Measurements from ENCODE around the gene HS3ST5. TPM values are rescaled to one million over a fixed set of nuclear protein-coding genes. Genes with fewer than 3 reads are reported as not detected.
"Not testable (repeated sequence)": the region's sequence is repeated elsewhere in the genome, so short reads cannot be mapped to it uniquely, and the experiment has no call there.

HS3ST5 gene
- total and polyA plus RNA-seq, 2 donors (not counting 1 experiment from before 2014, with no cell fraction given): under 0.01 TPM; not detected in 1

- Histone ChIP-seq H4K20me1 (ENCODE audit: control insufficient read depth, extremely low read depth, insufficient read depth, low read length) (no peaks in the 10 kb centered on the region), H3K9me3 (ENCODE audit: control insufficient read depth, insufficient read depth, low read depth, low read length) (no peaks in the 10 kb centered on the region), H3K27ac (ENCODE audit: insufficient read depth, low read length) (no peak overlapping the region), H3K79me2 (ENCODE audit: control insufficient read depth, insufficient read depth, low read length) (no peaks in the 10 kb centered on the region), H3K27me3 (ENCODE audit: control insufficient read depth, insufficient read depth, low read length) (no peaks in the 10 kb centered on the region), H3K36me3 (ENCODE audit: control insufficient read depth, insufficient read depth, low read length) (no peaks in the 10 kb centered on the region), H3K4me2 (ENCODE audit: extremely low read depth, insufficient read depth, low read length) (no peak overlapping the region), H3K4me1 (ENCODE audit: control insufficient read depth, extremely low read depth, insufficient read depth, low read length) (no peaks in the 10 kb centered on the region), H3K9ac (ENCODE audit: insufficient read depth, low read length) (no peak overlapping the region), H3K4me3 (replicated peaks in 1 of 4; ENCODE audit: control extremely low read depth in 1 of 4, insufficient read depth in 1 of 4, low read depth in 3 of 4, low read length in 4 of 4) (no peak overlapping the region), H2AFZ (ENCODE audit: low read length) (no peak overlapping the region)
- TF ChIP-seq CTCF (conservative IDR thresholded peaks at IDR 0.05 in 1 of 2, IDR thresholded peaks at IDR 0.05 in 1 of 2; ENCODE audit: low read depth in 1 of 2, low read length in 2 of 2) (no peak), EZH2 (IDR thresholded peaks at IDR 0.05; ENCODE audit: low read length, missing control alignments) (no peak)
- peak in 1 of 2 donors; percentile 7 for DNase-seq (ENCODE audit: low read depth in 2 of 2)
These were observed 124.1 kb downstream of the HS3ST5 start for GRCh38 chr6:114218437-114219340.

- not testable (repeated sequence) for H4K20me1 ChIP-seq (ENCODE audit: control insufficient read depth, extremely low read depth, insufficient read depth, low read length); H2AFZ ChIP-seq (ENCODE audit: low read length); H3K4me1 ChIP-seq (ENCODE audit: control insufficient read depth, extremely low read depth, insufficient read depth, low read length); H3K79me2 ChIP-seq (ENCODE audit: control insufficient read depth, insufficient read depth, low read length); H3K27me3 ChIP-seq (ENCODE audit: control insufficient read depth, insufficient read depth, low read length); H3K9me3 ChIP-seq (ENCODE audit: control insufficient read depth, insufficient read depth, low read depth, low read length); H3K4me2 ChIP-seq (ENCODE audit: extremely low read depth, insufficient read depth, low read length); H3K4me3 ChIP-seq (replicated peaks in 1 of 4; ENCODE audit: control extremely low read depth in 1 of 4, insufficient read depth in 1 of 4, low read depth in 3 of 4, low read length in 4 of 4); H3K27ac ChIP-seq (ENCODE audit: insufficient read depth, low read length); H3K9ac ChIP-seq (ENCODE audit: insufficient read depth, low read length); DNase-seq (ENCODE audit: low read depth in 2 of 2); H3K36me3 ChIP-seq (ENCODE audit: control insufficient read depth, insufficient read depth, low read length)
These were observed 124.8 kb downstream of the HS3ST5 start for GRCh38 chr6:114217996-114218395.

GRCh38 chr6:114216789-114217467 lies 125.9 kb downstream of the HS3ST5 start:
- H3K9me3 ChIP-seq (ENCODE audit: control insufficient read depth, insufficient read depth, low read depth, low read length): no peaks in the 10 kb centered on the region
- no peaks in the 10 kb centered on the region for H3K4me1 ChIP-seq (ENCODE audit: control insufficient read depth, extremely low read depth, insufficient read depth, low read length)
- H3K4me3 ChIP-seq (replicated peaks in 1 of 4; ENCODE audit: control extremely low read depth in 1 of 4, insufficient read depth in 1 of 4, low read depth in 3 of 4, low read length in 4 of 4): no peak overlapping the region
- TF ChIP-seq CTCF (conservative IDR thresholded peaks at IDR 0.05 in 1 of 2, IDR thresholded peaks at IDR 0.05 in 1 of 2; ENCODE audit: low read depth in 1 of 2, low read length in 2 of 2): no peak
- no peak for TF ChIP-seq EZH2 (IDR thresholded peaks at IDR 0.05; ENCODE audit: low read length, missing control alignments)
- no peaks in the 10 kb centered on the region for H3K27me3 ChIP-seq (ENCODE audit: control insufficient read depth, insufficient read depth, low read length)
- H3K36me3 ChIP-seq (ENCODE audit: control insufficient read depth, insufficient read depth, low read length): no peaks in the 10 kb centered on the region
- H3K9ac ChIP-seq (ENCODE audit: insufficient read depth, low read length): no peak overlapping the region
- H3K79me2 ChIP-seq (ENCODE audit: control insufficient read depth, insufficient read depth, low read length): no peaks in the 10 kb centered on the region
- no peak overlapping the region for H3K27ac ChIP-seq (ENCODE audit: insufficient read depth, low read length)
- H2AFZ ChIP-seq (ENCODE audit: low read length): no peak overlapping the region
- H4K20me1 ChIP-seq (ENCODE audit: control insufficient read depth, extremely low read depth, insufficient read depth, low read length): no peaks in the 10 kb centered on the region
- no peak for DNase-seq (ENCODE audit: low read depth in 2 of 2)
- no peak overlapping the region for H3K4me2 ChIP-seq (ENCODE audit: extremely low read depth, insufficient read depth, low read length)

Measured in fibroblast of lung (primary cell).